Esophagus (tissue), 2 donors: Measurements from ENCODE around the gene GRAPL. TPM values are rescaled to one million over a fixed set of nuclear protein-coding genes. Genes with fewer than 3 reads are reported as not detected.
"Not testable (repeated sequence)": the region's sequence is repeated elsewhere in the genome, so short reads cannot be mapped to it uniquely, and the experiment has no call there.

Experiments used
- H3K27ac ChIP-seq, 2 donors: one replicate each; pipeline ENCODE4 v1.5.1; 2013; ENCODE audit warnings: low read depth in 2 of 2, mild to moderate bottlenecking in 2 of 2, inconsistent platforms in 1 of 2, low read length in 1 of 2, moderate library complexity in 1 of 2
- H3K27me3 ChIP-seq, 2 donors: one replicate each; pipeline ENCODE4 v1.6.1; 2013; ENCODE audit warnings: low read length in 2 of 2, control low read depth in 1 of 2, mild to moderate bottlenecking in 1 of 2; ENCODE audit not compliant: insufficient read depth in 2 of 2, control insufficient read depth in 1 of 2
- H3K36me3 ChIP-seq, 2 donors: one replicate each; pipeline ENCODE4 v1.6.1; 2013; ENCODE audit warnings: low read length in 1 of 2; ENCODE audit not compliant: control insufficient read depth in 2 of 2, insufficient read depth in 2 of 2
- H3K4me1 ChIP-seq, 2 donors: one replicate each; pipeline ENCODE4 v1.6.1; 2013; ENCODE audit warnings: low read length in 1 of 2; ENCODE audit not compliant: control insufficient read depth in 2 of 2, insufficient read depth in 2 of 2
- H3K4me3 ChIP-seq, 2 donors: one replicate each; pipeline ENCODE4 v1.5.1; 2013; ENCODE audit warnings: low read length in 2 of 2, mild to moderate bottlenecking in 2 of 2, low read depth in 1 of 2, moderate library complexity in 1 of 2
- H3K9me3 ChIP-seq, 2 donors: one replicate each; pipeline ENCODE4 v1.6.1; 2013; ENCODE audit warnings: mild to moderate bottlenecking in 2 of 2, low read depth in 1 of 2, low read length in 1 of 2, moderate library complexity in 1 of 2; ENCODE audit not compliant: control insufficient read depth in 2 of 2, insufficient read depth in 1 of 2
- WGBS, 2 donors: extraction: QIAGEN DNeasy Blood & Tissue Kit; methylation state at CpG; one replicate each; pipeline ENCODE4 v1.1.7; 2013; 5-methylcytosine and 5-hydroxymethylcytosine counted together
- polyA plus RNA-seq, 2 donors: library from polyadenylated mRNA; stranded (reverse); fragments of 200-250 nt; gene quantifications; one replicate each; pipeline ENCODE4 v1.2.3, GENCODE V29; 2013
- donor health status: healthy with polysubstance abuse.
- donor health status: Bipolar disorder and iron deficiency.

The GRAPL gene
- polyA plus RNA-seq, 2 donors = 0.38 to 1.5 TPM

GRCh38 chr17:19188870-19189708, 61.7 kb downstream of the GRAPL start:
- H3K4me1 ChIP-seq, H3K27me3 ChIP-seq, H3K27ac ChIP-seq, H3K36me3 ChIP-seq, H3K9me3 ChIP-seq, H3K4me3 ChIP-seq: not testable (repeated sequence)
- WGBS, 2 donors = no CpG with 5 or more reads among the region's 39 CpGs

DNA sequence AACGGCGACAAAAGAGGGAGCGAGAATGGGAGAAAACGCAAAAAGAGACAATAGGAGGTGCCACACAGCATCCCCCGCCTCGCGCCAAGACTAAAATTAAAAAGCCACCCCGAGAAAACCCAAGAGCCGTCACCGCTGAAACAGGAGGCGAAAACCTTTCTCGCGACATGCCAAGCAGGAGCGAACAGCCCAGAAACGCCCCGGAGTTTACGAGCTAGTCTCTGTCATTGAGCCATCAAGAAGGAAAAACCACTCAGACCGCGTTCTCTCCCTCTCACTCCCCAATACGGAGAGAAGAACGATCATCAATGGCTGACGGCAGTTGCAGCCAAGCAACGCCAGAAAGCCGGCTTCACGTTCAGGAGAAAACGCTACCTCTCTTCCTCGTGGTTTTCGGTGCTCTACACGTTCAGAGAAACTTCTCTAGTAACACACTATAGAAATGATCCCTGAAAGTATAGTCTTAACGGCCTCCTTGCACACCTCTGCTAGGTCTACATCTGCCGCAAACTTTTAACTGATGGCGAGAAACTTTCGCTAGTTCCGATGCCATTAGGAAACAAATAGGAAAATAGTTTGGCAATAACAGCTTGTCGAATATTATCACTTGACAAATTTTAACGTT, 62.5 kb downstream of the GRAPL start:
- not testable (repeated sequence) for H3K27me3 ChIP-seq, H3K27ac ChIP-seq, H3K9me3 ChIP-seq, H3K4me3 ChIP-seq, H3K36me3 ChIP-seq, H3K4me1 ChIP-seq
- WGBS, 2 donors = no CpG with 5 or more reads among the region's 36 CpGs

GRCh38 chr17:19196382-19197204, 69.2 kb downstream of the GRAPL start:
- WGBS, 2 donors = 3% methylated on average over 6 of the region's 33 CpGs; no CpG with 5 or more reads in 1 of the 2 donors
- H3K27me3 ChIP-seq, H3K27ac ChIP-seq, H3K36me3 ChIP-seq, H3K9me3 ChIP-seq, H3K4me1 ChIP-seq, H3K4me3 ChIP-seq: not testable (repeated sequence)

DNA sequence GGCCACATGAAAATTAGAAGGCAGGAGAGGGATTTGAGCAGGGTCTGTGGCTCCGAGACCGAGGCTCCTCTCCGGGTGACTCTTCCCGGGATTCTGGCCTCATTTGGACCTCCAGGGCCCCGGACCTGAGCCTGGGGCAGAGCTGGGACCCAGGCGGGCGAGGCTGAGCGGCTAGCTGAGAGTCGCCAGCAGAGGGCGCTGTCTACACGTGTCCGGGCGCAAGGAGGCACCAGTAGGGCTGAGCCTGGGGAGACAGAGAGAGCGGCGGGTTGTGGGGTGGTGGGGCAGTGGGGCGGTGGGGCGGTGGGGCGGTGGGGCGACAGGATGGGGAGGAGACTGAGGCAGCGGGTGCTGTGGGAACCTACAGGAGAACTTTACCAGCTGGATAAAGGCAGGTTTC, 75.1 kb downstream of the GRAPL start:
- not testable (repeated sequence) for H3K4me3 ChIP-seq, H3K36me3 ChIP-seq, H3K27me3 ChIP-seq, H3K27ac ChIP-seq, H3K9me3 ChIP-seq, H3K4me1 ChIP-seq
- no CpG with 5 or more reads among the region's 20 CpGs for WGBS, 2 donors

DNA sequence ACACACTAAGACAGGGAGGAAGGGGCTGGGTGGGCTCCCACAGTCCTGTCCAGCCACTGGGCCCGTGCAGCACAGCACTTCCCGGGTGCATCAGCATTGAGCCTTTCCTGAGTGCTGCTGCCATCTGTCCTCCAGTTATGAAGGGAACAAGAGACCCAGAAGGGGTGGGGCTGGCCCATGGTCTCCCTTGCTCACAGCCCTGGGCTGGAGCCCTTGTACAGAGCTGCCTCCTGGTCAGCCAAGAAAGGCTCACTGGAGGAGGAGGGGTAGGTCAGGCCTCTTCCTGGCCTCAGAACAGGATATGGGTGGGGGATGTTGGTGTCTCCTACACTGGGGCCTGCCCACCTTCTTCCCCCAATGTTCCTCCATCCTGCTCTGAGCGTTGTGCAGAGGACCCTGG, 76.0 kb downstream of the GRAPL start:
- H3K9me3 ChIP-seq, H3K4me3 ChIP-seq, H3K36me3 ChIP-seq, H3K27me3 ChIP-seq, H3K27ac ChIP-seq, H3K4me1 ChIP-seq: not testable (repeated sequence)
- no CpG with 5 or more reads among the region's 3 CpGs for WGBS, 2 donors

Other genes with a start within 250 kb of the GRAPL start
- under 1 TPM; 0.36 to 0.49 TPM for gene SLC5A10, start 175.4 kb upstream of the GRAPL start, polyA plus RNA-seq
- 10 to 100 TPM; 33.2 to 37.1 TPM for gene FAM83G, start 122.8 kb upstream of the GRAPL start, polyA plus RNA-seq
- gene GRAP, start 80.6 kb upstream of the GRAPL start, polyA plus RNA-seq = 1 to 10 TPM; 1.2 to 1.3 TPM
- gene EPN2, start 109.8 kb downstream of the GRAPL start, polyA plus RNA-seq = 10 to 100 TPM; 27.9 to 44.7 TPM
- gene B9D1, start 235.1 kb downstream of the GRAPL start, polyA plus RNA-seq = 10 to 100 TPM in 1 of 2 donors, 1 to 10 TPM in 1; 8.2 to 11.5 TPM